Measurements from ENCODE around the gene FHOD3. TPM values are rescaled to one million over a fixed set of nuclear protein-coding genes. Genes with fewer than 3 reads are reported as not detected.

Gene FHOD3
- total and polyA plus RNA-seq, 9 of the 15 experiments (the other 6 are each of a cell fraction or from before 2014, with no cell fraction given) = 0.11 TPM; not detected in 8

GRCh38 chr18:36745219-36745975 lies 447.9 kb downstream of the FHOD3 start:
- no peaks in the 10 kb centered on the region for H3K36me3 ChIP-seq (ENCODE audit: control insufficient read depth, insufficient read depth, low read length)
- FAIRE-seq = no peak
- intact Hi-C loops (cut with micrococcal nuclease) = no loop called here
- no peak overlapping the region for H2AFZ ChIP-seq (ENCODE audit: low read depth, low read length)
- ATAC-seq = peak; percentile 44
- H3K4me1 ChIP-seq (replicated peaks in 1 of 2; ENCODE audit: control insufficient read depth in 2 of 2, insufficient read depth in 2 of 2, low read length in 2 of 2) = no peaks in the 10 kb centered on the region
- no TSS peak for BruUV-seq (replicated peaks)
- ChIA-PET POLR2A (interaction anchor here (0.6 to 0.7 kb wide), 2 partner anchors 37 to 454 kb away, joined by 3 read pairs; no protein-coding TSS in a partner anchor), CTCF (ENCODE audit: low intra/inter-chr PET ratio) (no interaction called here)
- 2% methylated on average over 21 of the region's 25 CpGs for WGBS (ENCODE audit: insufficient coverage, low coverage, missing lambda C conversion rate)
- H3K27ac ChIP-seq (ENCODE audit: extremely low read depth, low read depth, low read length) = no peak overlapping the region
- H3K9me1 ChIP-seq (ENCODE audit: control insufficient read depth, insufficient read depth, low read length) = no peaks in the 10 kb centered on the region
- DNase-seq (ENCODE audit: extremely low read depth in 1 of 4, low spot score in 3 of 4) = no peak
- no peaks in the 10 kb centered on the region for H3K79me2 ChIP-seq (ENCODE audit: control insufficient read depth, insufficient read depth, low read length)
- in situ Hi-C loops (cut with MboI) = no loop called here
- H3K9me3 ChIP-seq (replicated peaks; ENCODE audit: control insufficient read depth, insufficient read depth, low read depth, low read length) = no peaks in the 10 kb centered on the region
- H3K4me2 ChIP-seq (ENCODE audit: insufficient read depth, low read length) = no peak overlapping the region
- H3K9ac ChIP-seq (ENCODE audit: insufficient read depth in 1 of 2, low read depth in 2 of 2, low read length in 2 of 2) = no peak overlapping the region
- H4K20me1 ChIP-seq (replicated peaks; ENCODE audit: control insufficient read depth, insufficient read depth, low read length) = no peaks in the 10 kb centered on the region
- H3K27me3 ChIP-seq (ENCODE audit: control insufficient read depth in 2 of 2, insufficient read depth in 2 of 2, low read length in 2 of 2) = peaks cover 2 to 30% of the 10 kb centered on the region in 2 experiments; a peak in 4 of 5 replicates
- H3K4me3 ChIP-seq = no peak overlapping the region
- TF ChIP-seq, protein P1, sequence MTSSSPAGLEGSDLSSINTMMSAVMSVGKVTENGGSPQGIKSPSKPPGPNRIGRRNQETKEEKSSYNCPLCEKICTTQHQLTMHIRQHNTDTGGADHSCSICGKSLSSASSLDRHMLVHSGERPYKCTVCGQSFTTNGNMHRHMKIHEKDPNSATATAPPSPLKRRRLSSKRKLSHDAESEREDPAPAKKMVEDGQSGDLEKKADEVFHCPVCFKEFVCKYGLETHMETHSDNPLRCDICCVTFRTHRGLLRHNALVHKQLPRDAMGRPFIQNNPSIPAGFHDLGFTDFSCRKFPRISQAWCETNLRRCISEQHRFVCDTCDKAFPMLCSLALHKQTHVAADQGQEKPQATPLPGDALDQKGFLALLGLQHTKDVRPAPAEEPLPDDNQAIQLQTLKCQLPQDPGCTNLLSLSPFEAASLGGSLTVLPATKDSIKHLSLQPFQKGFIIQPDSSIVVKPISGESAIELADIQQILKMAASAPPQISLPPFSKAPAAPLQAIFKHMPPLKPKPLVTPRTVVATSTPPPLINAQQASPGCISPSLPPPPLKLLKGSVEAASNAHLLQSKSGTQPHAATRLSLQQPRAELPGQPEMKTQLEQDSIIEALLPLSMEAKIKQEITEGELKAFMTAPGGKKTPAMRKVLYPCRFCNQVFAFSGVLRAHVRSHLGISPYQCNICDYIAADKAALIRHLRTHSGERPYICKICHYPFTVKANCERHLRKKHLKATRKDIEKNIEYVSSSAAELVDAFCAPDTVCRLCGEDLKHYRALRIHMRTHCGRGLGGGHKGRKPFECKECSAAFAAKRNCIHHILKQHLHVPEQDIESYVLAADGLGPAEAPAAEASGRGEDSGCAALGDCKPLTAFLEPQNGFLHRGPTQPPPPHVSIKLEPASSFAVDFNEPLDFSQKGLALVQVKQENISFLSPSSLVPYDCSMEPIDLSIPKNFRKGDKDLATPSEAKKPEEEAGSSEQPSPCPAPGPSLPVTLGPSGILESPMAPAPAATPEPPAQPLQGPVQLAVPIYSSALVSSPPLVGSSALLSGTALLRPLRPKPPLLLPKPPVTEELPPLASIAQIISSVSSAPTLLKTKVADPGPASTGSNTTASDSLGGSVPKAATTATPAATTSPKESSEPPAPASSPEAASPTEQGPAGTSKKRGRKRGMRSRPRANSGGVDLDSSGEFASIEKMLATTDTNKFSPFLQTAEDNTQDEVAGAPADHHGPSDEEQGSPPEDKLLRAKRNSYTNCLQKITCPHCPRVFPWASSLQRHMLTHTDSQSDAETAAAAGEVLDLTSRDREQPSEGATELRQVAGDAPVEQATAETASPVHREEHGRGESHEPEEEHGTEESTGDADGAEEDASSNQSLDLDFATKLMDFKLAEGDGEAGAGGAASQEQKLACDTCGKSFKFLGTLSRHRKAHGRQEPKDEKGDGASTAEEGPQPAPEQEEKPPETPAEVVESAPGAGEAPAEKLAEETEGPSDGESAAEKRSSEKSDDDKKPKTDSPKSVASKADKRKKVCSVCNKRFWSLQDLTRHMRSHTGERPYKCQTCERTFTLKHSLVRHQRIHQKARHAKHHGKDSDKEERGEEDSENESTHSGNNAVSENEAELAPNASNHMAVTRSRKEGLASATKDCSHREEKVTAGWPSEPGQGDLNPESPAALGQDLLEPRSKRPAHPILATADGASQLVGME (CRISPR knock-in tag; IDR thresholded peaks at IDR 0.05) = no peak
- TF ChIP-seq HDAC8 (tag; IDR thresholded peaks at IDR 0.05) (no peak), EP400 (IDR thresholded peaks at IDR 0.05) (no peak), PRPF4 (IDR thresholded peaks at IDR 0.05; ENCODE audit: insufficient read depth, low read depth, low read length, poor library complexity, severe bottlenecking) (no peak), GTF2E2 (tag; IDR thresholded peaks at IDR 0.05) (no peak), ERF (CRISPR knock-in tag; IDR thresholded peaks at IDR 0.05) (no peak), GATAD2A (IDR thresholded peaks at IDR 0.05) (no peak), ZNF445 (CRISPR knock-in tag; IDR thresholded peaks at IDR 0.05; ENCODE audit: low read depth) (no peak), ZNF780A (CRISPR knock-in tag; IDR thresholded peaks at IDR 0.05) (no peak), CGGBP1 (CRISPR knock-in tag; IDR thresholded peaks at IDR 0.05) (no peak), CTBP1 (IDR thresholded peaks at IDR 0.05; ENCODE audit: borderline replicate concordance) (no peak)
- TF ChIP-seq, protein P2, sequence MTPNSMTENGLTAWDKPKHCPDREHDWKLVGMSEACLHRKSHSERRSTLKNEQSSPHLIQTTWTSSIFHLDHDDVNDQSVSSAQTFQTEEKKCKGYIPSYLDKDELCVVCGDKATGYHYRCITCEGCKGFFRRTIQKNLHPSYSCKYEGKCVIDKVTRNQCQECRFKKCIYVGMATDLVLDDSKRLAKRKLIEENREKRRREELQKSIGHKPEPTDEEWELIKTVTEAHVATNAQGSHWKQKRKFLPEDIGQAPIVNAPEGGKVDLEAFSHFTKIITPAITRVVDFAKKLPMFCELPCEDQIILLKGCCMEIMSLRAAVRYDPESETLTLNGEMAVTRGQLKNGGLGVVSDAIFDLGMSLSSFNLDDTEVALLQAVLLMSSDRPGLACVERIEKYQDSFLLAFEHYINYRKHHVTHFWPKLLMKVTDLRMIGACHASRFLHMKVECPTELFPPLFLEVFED (CRISPR knock-in tag; conservative IDR thresholded peaks at IDR 0.05) = no peak
- TF ChIP-seq, protein P3, sequence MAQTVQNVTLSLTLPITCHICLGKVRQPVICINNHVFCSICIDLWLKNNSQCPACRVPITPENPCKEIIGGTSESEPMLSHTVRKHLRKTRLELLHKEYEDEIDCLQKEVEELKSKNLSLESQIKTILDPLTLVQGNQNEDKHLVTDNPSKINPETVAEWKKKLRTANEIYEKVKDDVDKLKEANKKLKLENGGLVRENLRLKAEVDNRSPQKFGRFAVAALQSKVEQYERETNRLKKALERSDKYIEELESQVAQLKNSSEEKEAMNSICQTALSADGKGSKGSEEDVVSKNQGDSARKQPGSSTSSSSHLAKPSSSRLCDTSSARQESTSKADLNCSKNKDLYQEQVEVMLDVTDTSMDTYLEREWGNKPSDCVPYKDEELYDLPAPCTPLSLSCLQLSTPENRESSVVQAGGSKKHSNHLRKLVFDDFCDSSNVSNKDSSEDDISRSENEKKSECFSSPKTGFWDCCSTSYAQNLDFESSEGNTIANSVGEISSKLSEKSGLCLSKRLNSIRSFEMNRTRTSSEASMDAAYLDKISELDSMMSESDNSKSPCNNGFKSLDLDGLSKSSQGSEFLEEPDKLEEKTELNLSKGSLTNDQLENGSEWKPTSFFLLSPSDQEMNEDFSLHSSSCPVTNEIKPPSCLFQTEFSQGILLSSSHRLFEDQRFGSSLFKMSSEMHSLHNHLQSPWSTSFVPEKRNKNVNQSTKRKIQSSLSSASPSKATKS (CRISPR knock-in tag; IDR thresholded peaks at IDR 0.05) = no peak

All from K562 (cell line).